Trophoblast cell (in vitro differentiated cells and primary cell): ENCODE results near the gene TMC3.
A peak's percentile ranks its signal among the peaks of the same experiment; 100 is the strongest.

ENCODE experiments used
- DNase-seq, 2 donors: peaks; one replicate each; pipeline ENCODE4 v3.0.0-alpha.2; 2016
- H2AFZ ChIP-seq: 2 replicates; pipeline ENCODE4 v1.6.1; 2013; ENCODE audit warnings: low read length, moderate library complexity, mild to moderate bottlenecking; ENCODE audit not compliant: insufficient read depth, poor library complexity
- H2AK5ac ChIP-seq: 2 replicates; pipeline ENCODE4 v1.6.1; 2013; ENCODE audit warnings: mild to moderate bottlenecking, low read length
- H2BK120ac ChIP-seq: 2 replicates; pipeline ENCODE4 v1.6.1; 2013; ENCODE audit warnings: low read length, mild to moderate bottlenecking, moderate library complexity; ENCODE audit not compliant: insufficient read depth, poor library complexity
- H2BK12ac ChIP-seq: 2 replicates; pipeline ENCODE4 v1.6.1; 2013; ENCODE audit warnings: mild to moderate bottlenecking, low read length, moderate library complexity
- H2BK5ac ChIP-seq: 2 replicates; pipeline ENCODE4 v1.6.1; 2013; ENCODE audit warnings: low read length, low read depth, moderate library complexity, mild to moderate bottlenecking; ENCODE audit not compliant: poor library complexity
- H3K14ac ChIP-seq: 2 replicates; pipeline ENCODE4 v1.6.1; 2013; ENCODE audit warnings: mild to moderate bottlenecking, low read length
- H3K18ac ChIP-seq: 2 replicates; pipeline ENCODE4 v1.6.1; 2013; ENCODE audit warnings: mild to moderate bottlenecking, low read length
- H3K23ac ChIP-seq: 2 replicates; pipeline ENCODE4 v1.6.1; 2013; ENCODE audit warnings: low read length
- H3K27ac ChIP-seq: 2 replicates; pipeline ENCODE4 v1.5.1; 2013; ENCODE audit warnings: low read depth, mild to moderate bottlenecking, inconsistent platforms, low read length, moderate library complexity
- H3K27me3 ChIP-seq: 2 replicates; pipeline ENCODE4 v1.6.1; 2013; ENCODE audit warnings: inconsistent platforms, mild to moderate bottlenecking, low read length, moderate library complexity; ENCODE audit not compliant: insufficient read depth
- H3K36me3 ChIP-seq, 2 experiments: 1 replicate in 1 of 2; 2 replicates in 1 of 2; pipeline ENCODE4 v1.6.1; 2013; ENCODE audit warnings: low read length in 2 of 2, mild to moderate bottlenecking in 2 of 2, moderate library complexity in 1 of 2; ENCODE audit not compliant: insufficient read depth in 2 of 2, control insufficient read depth in 1 of 2
- H3K4ac ChIP-seq: 2 replicates; pipeline ENCODE4 v1.6.1; 2013; ENCODE audit warnings: low read depth, mild to moderate bottlenecking, low read length, moderate library complexity
- H3K4me1 ChIP-seq, 2 experiments: 1 replicate in 1 of 2; 2 replicates in 1 of 2; pipeline ENCODE4 v1.6.1; 2013; ENCODE audit warnings: low read length in 2 of 2, mild to moderate bottlenecking in 2 of 2, moderate library complexity in 1 of 2; ENCODE audit not compliant: insufficient read depth in 2 of 2, control insufficient read depth in 1 of 2
- H3K4me2 ChIP-seq: 2 replicates; pipeline ENCODE4 v1.6.1; 2013; ENCODE audit warnings: inconsistent platforms, mild to moderate bottlenecking, low read length, moderate library complexity
- H3K4me3 ChIP-seq: 2 replicates; pipeline ENCODE4 v1.5.1; 2013; ENCODE audit warnings: mild to moderate bottlenecking, low read depth, low read length, inconsistent platforms
- H3K79me1 ChIP-seq: one replicate; pipeline ENCODE4 v1.6.1; 2013; ENCODE audit warnings: low read length
- H3K79me2 ChIP-seq: 2 replicates; pipeline ENCODE4 v1.6.1; 2013; ENCODE audit warnings: low read length, mild to moderate bottlenecking; ENCODE audit not compliant: control insufficient read depth, insufficient read depth, poor library complexity
- H3K9ac ChIP-seq: 2 replicates; pipeline ENCODE4 v1.6.1; 2013; ENCODE audit warnings: mild to moderate bottlenecking, low read length
- H3K9me3 ChIP-seq: 2 replicates; pipeline ENCODE4 v1.6.1; 2013; ENCODE audit warnings: low read depth, mild to moderate bottlenecking, control low read depth, inconsistent platforms, low read length; ENCODE audit not compliant: insufficient read depth
- H4K12ac ChIP-seq: 2 replicates; pipeline ENCODE4 v1.6.1; 2013; ENCODE audit warnings: low read depth, mild to moderate bottlenecking, low read length, moderate library complexity
- H4K8ac ChIP-seq: 2 replicates; pipeline ENCODE4 v1.6.1; 2013; ENCODE audit warnings: low read depth, mild to moderate bottlenecking, low read length, moderate library complexity
- H4K91ac ChIP-seq: one replicate; pipeline ENCODE4 v1.6.1; 2013; ENCODE audit warnings: low read depth, mild to moderate bottlenecking, low read length, moderate library complexity
- WGBS: extraction: QIAGEN DNeasy Blood & Tissue Kit; methylation state at CpG from one replicate; pipeline ENCODE4 v1.1.7; 2013; ENCODE audit warnings: missing lambda C conversion rate; ENCODE audit not compliant: insufficient read length, insufficient coverage; ENCODE audit errors: extremely low coverage; 5-methylcytosine and 5-hydroxymethylcytosine counted together

TMC3 gene

DNA sequence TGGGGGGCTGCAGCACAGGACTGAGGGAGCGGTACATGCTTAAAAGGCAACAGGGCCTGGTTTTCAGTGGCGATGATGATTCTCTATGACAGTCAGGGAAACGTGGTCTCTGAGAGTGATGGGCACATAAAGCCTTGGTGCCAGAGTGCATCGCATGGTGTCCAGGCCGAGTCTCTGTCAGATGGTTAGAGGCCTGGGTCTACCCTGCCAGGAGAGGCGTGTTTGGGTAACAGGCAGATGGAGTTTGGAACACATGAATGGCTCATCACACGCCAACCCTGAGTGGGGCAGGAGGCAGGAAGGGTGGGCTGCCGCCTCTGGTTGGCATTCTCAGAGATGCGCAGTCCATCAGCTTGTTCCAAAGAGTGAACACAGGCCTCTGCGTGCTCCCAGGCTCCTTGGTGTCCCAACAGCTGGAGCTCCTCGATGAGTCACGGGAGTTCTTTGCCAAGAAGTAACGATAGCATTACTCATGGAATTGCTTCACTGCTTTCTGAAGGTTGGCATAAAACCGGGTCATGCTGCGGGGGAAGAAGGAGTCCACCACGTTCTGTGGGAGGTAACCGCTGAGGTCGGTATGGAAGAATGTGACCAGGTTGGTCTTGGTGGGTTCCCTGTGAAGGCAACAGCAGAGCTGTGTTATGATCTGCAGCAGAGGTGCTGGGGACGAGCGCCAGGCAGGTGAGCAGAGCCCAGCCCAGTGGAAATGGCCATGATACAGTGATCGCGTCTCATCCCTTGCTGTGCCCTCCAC, 61.0 kb downstream of the TMC3 start:
- no peak overlapping the region for H4K12ac ChIP-seq
- no peaks in the 10 kb centered on the region for H3K79me2 ChIP-seq
- no peak overlapping the region for H2BK12ac ChIP-seq
- no peak overlapping the region for H3K23ac ChIP-seq
- H2AFZ ChIP-seq = no peak overlapping the region
- H2AK5ac ChIP-seq = no peak overlapping the region
- no peak overlapping the region for H3K4ac ChIP-seq
- H3K4me3 ChIP-seq = no peak overlapping the region
- no peak overlapping the region for H3K27ac ChIP-seq
- no peak overlapping the region for H4K91ac ChIP-seq
- H3K36me3 ChIP-seq = peaks cover 8 to 9% of the 10 kb centered on the region in 2 experiments
- H3K79me1 ChIP-seq = no peaks in the 10 kb centered on the region
- no peak overlapping the region for H3K14ac ChIP-seq
- H3K18ac ChIP-seq = no peak overlapping the region
- no peak overlapping the region for H2BK5ac ChIP-seq
- H3K4me2 ChIP-seq = no peak overlapping the region
- no CpG with 5 or more reads among the region's 22 CpGs for WGBS
- no peak overlapping the region for H2BK120ac ChIP-seq
- H3K9ac ChIP-seq = no peak overlapping the region
- H3K4me1 ChIP-seq = peaks cover 2 to 6% of the 10 kb centered on the region in 2 experiments
- H4K8ac ChIP-seq = no peak overlapping the region
- no peaks in the 10 kb centered on the region for H3K27me3 ChIP-seq
- no peaks in the 10 kb centered on the region for H3K9me3 ChIP-seq
- DNase-seq = peak; percentile 93 to 99

DNA sequence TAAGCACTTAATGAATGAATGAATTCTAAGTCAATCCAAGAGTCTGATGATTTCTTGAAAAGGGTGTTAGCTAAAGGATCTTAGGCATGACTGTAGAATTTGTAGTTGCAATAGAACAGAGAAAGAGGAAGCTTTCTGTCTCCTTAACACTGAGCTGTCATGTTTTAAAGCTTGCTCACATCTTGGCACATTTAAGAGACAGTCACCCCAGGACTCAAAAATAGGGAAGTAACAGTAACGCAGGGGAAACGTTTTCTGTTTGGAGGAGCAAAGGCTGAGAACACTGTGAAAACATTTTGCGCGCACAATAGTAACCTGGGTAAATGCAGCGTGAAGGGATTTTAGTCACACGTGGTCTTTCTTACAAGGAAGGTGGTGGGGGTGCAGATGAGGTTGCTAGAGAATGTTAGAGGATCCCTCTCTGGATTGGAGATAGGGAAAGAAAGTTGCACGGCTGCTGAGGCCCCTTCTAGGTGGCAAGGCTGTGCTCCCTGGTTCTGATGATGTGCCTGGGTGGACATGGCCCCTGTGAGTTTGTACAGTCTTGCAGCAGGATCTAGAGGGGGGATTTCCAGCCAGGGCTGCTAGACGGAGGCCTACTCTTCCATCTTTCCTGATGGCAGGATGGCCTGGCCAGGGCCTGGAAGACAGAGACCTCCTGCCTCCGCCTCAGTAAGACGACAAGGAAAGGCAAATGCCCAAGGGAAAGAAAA, 62.1 kb downstream of the TMC3 start:
- H3K27me3 ChIP-seq = no peaks in the 10 kb centered on the region
- H3K23ac ChIP-seq = no peak overlapping the region
- no peaks in the 10 kb centered on the region for H3K79me1 ChIP-seq
- H3K27ac ChIP-seq = no peak overlapping the region
- H3K9ac ChIP-seq = no peak overlapping the region
- no peak overlapping the region for H2BK12ac ChIP-seq
- H2BK120ac ChIP-seq = no peak overlapping the region
- H4K12ac ChIP-seq = no peak overlapping the region
- no peak overlapping the region for H3K4me2 ChIP-seq
- no peaks in the 10 kb centered on the region for H3K9me3 ChIP-seq
- no peak overlapping the region for H4K8ac ChIP-seq
- H3K36me3 ChIP-seq = peaks cover 4 to 5% of the 10 kb centered on the region in 2 experiments
- no peak overlapping the region for H2BK5ac ChIP-seq
- DNase-seq = peak; percentile 20 to 26
- peaks cover 2 to 6% of the 10 kb centered on the region in 2 experiments for H3K4me1 ChIP-seq
- no peak overlapping the region for H2AK5ac ChIP-seq
- H3K4me3 ChIP-seq = no peak overlapping the region
- no peaks in the 10 kb centered on the region for H3K79me2 ChIP-seq
- no peak overlapping the region for H4K91ac ChIP-seq
- H3K4ac ChIP-seq = no peak overlapping the region
- H2AFZ ChIP-seq = no peak overlapping the region
- no peak overlapping the region for H3K14ac ChIP-seq
- H3K18ac ChIP-seq = no peak overlapping the region
- no CpG with 5 or more reads among the region's 10 CpGs for WGBS

DNA sequence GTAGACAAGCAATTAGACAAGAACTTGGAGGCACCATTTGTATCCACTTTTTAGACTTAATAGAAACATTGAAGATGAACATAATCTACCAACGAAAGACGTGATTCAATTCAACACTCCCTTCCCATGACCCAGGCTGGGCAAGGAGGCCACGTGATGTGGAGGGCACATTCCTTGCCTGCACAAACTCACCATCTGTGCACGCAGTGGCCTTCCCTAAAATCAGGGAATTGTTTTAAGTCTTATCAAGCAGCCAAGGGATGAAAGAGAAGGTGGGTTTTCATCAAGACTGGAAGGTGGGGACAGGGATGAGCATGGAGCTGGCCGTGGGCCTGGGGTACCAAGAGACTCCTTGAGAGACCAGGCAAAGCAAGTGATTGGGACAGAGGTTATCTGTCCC, 63.5 kb downstream of the TMC3 start:
- DNase-seq = no peak
- WGBS = no CpG with 5 or more reads among the region's 5 CpGs
- Histone ChIP-seq H3K23ac (no peak overlapping the region), H3K36me3 (peaks cover 4 to 5% of the 10 kb centered on the region in 2 experiments), H3K9ac (no peak overlapping the region), H3K9me3 (no peaks in the 10 kb centered on the region), H3K27me3 (no peaks in the 10 kb centered on the region), H3K18ac (no peak overlapping the region), H2AFZ (no peak overlapping the region), H4K8ac (no peak overlapping the region), H3K27ac (no peak overlapping the region), H3K14ac (no peak overlapping the region), H3K4ac (no peak overlapping the region), H3K4me2 (no peak overlapping the region), H4K91ac (no peak overlapping the region), H3K79me2 (no peaks in the 10 kb centered on the region), H3K79me1 (no peaks in the 10 kb centered on the region), H2AK5ac (no peak overlapping the region), H2BK12ac (no peak overlapping the region), H2BK120ac (no peak overlapping the region), H2BK5ac (no peak overlapping the region), H3K4me3 (no peak overlapping the region), H4K12ac (no peak overlapping the region), H3K4me1 (peaks cover 2 to 6% of the 10 kb centered on the region in 2 experiments)

DNA sequence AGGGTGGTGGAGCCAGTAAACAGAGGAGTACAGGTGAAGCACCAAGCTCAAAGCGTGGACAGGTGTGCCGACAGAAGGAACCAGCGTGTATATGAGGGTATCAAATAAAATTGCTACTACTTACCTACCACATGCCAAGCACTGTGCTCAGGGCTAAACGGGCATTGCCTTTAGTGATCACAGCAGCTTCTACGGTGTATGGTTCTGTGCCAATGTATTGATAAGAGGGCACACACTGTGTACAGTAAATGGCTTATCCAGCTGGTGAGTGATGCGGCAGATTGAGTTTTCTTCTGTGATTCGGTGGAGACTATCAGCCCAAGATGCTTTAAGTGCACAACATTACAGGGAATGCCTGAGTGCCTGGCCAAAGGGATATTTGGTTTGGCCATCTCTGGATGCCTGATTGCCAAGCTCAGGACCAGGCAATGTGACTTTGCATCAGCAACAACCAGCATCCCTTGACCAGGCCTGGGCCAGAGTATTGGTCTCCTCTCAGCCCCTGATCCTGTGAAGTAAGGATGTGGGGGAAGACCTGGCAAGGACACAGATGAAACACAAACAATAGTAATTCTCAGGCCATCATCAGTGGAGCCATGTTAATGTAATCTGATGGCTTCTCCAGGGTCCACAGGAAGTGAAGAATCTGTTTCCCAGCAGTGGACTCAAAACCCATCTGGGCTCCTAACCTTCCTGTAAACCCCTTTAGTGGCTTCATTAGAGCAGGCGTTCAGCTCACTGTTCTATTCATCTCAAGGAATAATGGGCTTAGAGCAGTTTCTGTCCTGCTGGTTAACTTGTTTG, 64.2 kb downstream of the TMC3 start:
- no peak overlapping the region for H3K4me2 ChIP-seq
- H3K23ac ChIP-seq = no peak overlapping the region
- no peaks in the 10 kb centered on the region for H3K9me3 ChIP-seq
- H4K8ac ChIP-seq = no peak overlapping the region
- no peak overlapping the region for H2BK120ac ChIP-seq
- H3K79me2 ChIP-seq = no peaks in the 10 kb centered on the region
- no peak overlapping the region for H3K27ac ChIP-seq
- H4K91ac ChIP-seq = no peak overlapping the region
- no peak overlapping the region for H3K9ac ChIP-seq
- H3K4me1 ChIP-seq = peaks cover 2 to 6% of the 10 kb centered on the region in 2 experiments
- no CpG with 5 or more reads among the region's 8 CpGs for WGBS
- peaks cover 4 to 5% of the 10 kb centered on the region in 2 experiments for H3K36me3 ChIP-seq
- no peak overlapping the region for H3K18ac ChIP-seq
- no peak overlapping the region for H3K4me3 ChIP-seq
- H4K12ac ChIP-seq = no peak overlapping the region
- no peak overlapping the region for H2AFZ ChIP-seq
- H3K14ac ChIP-seq = no peak overlapping the region
- no peak overlapping the region for H2AK5ac ChIP-seq
- DNase-seq = no peak
- no peak overlapping the region for H3K4ac ChIP-seq
- H3K27me3 ChIP-seq = no peaks in the 10 kb centered on the region
- no peak overlapping the region for H2BK5ac ChIP-seq
- H3K79me1 ChIP-seq = no peaks in the 10 kb centered on the region
- no peak overlapping the region for H2BK12ac ChIP-seq
